ENCODE measurements around the gene FSTL4. TPM values are rescaled to one million over a fixed set of nuclear protein-coding genes. Genes with fewer than 3 reads are reported as not detected.

The FSTL4 gene
- total and polyA plus RNA-seq, 4 donors = 0.02 to 0.18 TPM; not detected in 2

DNA sequence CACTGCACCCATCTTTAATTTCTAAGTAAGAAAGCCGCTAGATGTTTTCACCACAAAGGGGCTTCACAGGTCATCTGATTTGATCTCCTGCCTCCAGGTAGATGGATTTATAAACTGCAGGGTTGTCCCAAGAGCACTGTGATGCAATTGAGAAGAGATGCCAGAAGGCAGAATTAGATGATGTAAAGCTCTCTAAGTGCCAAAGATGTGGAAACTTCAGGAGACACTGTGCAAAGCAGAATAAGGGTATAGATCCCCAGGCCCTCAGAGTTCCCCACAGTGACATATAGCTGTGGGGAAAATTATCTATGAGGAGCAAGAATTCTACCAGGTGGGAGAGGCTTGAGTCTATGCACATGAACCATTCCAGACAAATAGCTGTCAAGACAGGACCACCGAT, 90.5 kb downstream of the FSTL4 start (continued):
- TF ChIP-seq GABPA (IDR thresholded peaks at IDR 0.05 in 1 of 2, conservative IDR thresholded peaks at IDR 0.05 in 1 of 2) = no peak
- TF ChIP-seq FOXA1 (IDR thresholded peaks at IDR 0.05) = no peak
- no peak for TF ChIP-seq RXRA (IDR thresholded peaks at IDR 0.05)

DNA sequence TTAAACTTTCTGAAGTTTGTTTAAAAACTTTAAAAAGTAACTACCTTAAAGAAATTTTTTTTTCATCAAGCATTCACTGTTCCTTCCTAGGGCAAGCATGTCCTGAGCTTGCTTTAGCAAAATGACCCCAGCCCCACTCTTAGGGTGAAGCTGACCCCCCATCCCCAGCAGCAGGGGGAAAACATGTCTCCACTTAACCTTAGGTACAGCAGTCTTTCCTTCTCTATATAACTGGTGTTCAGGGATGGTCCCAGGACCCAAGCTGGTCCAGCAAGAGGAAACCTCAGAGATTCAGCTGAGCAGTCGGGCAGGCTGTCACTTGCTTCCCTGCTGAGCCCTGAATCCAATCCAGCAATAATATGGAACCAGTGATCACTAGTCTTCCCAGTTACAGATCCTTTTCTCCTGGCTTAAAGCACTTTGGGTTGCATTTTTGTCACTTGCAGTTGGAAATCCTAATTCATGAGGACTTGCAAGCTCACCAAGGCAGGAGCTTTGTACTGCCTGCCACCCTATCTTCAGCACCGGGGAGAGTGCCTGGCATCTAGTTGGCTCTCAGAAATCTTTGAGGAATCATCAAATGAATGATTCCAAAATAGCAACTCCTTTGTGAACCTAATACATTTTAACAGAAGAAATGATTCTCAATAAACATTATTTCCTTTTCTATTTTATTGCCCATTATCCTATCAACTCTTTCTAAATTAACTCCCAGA, 91.2 kb downstream of the FSTL4 start:
- Histone ChIP-seq H3K27ac (ENCODE audit: low read depth in 1 of 2, low read length in 2 of 2) (no peak overlapping the region), H3K27me3 (ENCODE audit: control insufficient read depth in 4 of 4, insufficient read depth in 4 of 4, low read length in 3 of 4) (no peaks in the 10 kb centered on the region), H3K36me3 (ENCODE audit: control insufficient read depth in 4 of 4, insufficient read depth in 3 of 4, low read depth in 1 of 4, low read length in 3 of 4) (no peaks in the 10 kb centered on the region), H3K4me3 (ENCODE audit: low read depth in 1 of 3, low read length in 3 of 3) (no peak overlapping the region), H3K4me1 (ENCODE audit: control insufficient read depth in 4 of 4, insufficient read depth in 4 of 4, low read length in 3 of 4) (no peaks in the 10 kb centered on the region), H3K9me3 (ENCODE audit: control insufficient read depth in 4 of 4, low read length in 3 of 4) (no peaks in the 10 kb centered on the region), H3K9ac (ENCODE audit: low read depth in 1 of 2, low read length in 2 of 2) (no peak overlapping the region)
- TF ChIP-seq SP1 (IDR thresholded peaks at IDR 0.05) (no peak), HNF4G (IDR thresholded peaks at IDR 0.05) (no peak), FOXA2 (IDR thresholded peaks at IDR 0.05) (no peak), TAF1 (conservative IDR thresholded peaks at IDR 0.05) (no peak), JUND (IDR thresholded peaks at IDR 0.05) (no peak), GABPA (IDR thresholded peaks at IDR 0.05 in 1 of 2, conservative IDR thresholded peaks at IDR 0.05 in 1 of 2) (no peak), REST (IDR thresholded peaks at IDR 0.05) (no peak), YY1 (IDR thresholded peaks at IDR 0.05) (no peak), NR2F2 (IDR thresholded peaks at IDR 0.05) (no peak), HNF4A (conservative IDR thresholded peaks at IDR 0.05) (no peak)
- TF ChIP-seq, protein P1, sequence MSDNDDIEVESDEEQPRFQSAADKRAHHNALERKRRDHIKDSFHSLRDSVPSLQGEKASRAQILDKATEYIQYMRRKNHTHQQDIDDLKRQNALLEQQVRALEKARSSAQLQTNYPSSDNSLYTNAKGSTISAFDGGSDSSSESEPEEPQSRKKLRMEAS (IDR thresholded peaks at IDR 0.05) = no peak
- TF ChIP-seq, protein P2, sequence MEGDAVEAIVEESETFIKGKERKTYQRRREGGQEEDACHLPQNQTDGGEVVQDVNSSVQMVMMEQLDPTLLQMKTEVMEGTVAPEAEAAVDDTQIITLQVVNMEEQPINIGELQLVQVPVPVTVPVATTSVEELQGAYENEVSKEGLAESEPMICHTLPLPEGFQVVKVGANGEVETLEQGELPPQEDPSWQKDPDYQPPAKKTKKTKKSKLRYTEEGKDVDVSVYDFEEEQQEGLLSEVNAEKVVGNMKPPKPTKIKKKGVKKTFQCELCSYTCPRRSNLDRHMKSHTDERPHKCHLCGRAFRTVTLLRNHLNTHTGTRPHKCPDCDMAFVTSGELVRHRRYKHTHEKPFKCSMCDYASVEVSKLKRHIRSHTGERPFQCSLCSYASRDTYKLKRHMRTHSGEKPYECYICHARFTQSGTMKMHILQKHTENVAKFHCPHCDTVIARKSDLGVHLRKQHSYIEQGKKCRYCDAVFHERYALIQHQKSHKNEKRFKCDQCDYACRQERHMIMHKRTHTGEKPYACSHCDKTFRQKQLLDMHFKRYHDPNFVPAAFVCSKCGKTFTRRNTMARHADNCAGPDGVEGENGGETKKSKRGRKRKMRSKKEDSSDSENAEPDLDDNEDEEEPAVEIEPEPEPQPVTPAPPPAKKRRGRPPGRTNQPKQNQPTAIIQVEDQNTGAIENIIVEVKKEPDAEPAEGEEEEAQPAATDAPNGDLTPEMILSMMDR (IDR thresholded peaks at IDR 0.05; ENCODE audit: low read depth, low read length, missing input control) = no peak
- DNase-seq (ENCODE audit: low spot score) = no peak
- 62% methylated on average over 2 of the region's 2 CpGs for WGBS

- no peak overlapping the region for H3K27ac ChIP-seq (ENCODE audit: low read depth in 1 of 2, low read length in 2 of 2)
- H3K27me3 ChIP-seq (ENCODE audit: control insufficient read depth in 4 of 4, insufficient read depth in 4 of 4, low read length in 3 of 4) = no peaks in the 10 kb centered on the region
- no peak overlapping the region for H3K4me3 ChIP-seq (ENCODE audit: low read depth in 1 of 3, low read length in 3 of 3)
- TF ChIP-seq HNF4G (IDR thresholded peaks at IDR 0.05) = no peak
- H3K4me1 ChIP-seq (ENCODE audit: control insufficient read depth in 4 of 4, insufficient read depth in 4 of 4, low read length in 3 of 4) = no peaks in the 10 kb centered on the region
- WGBS = 62% methylated on average over 4 of the region's 4 CpGs
- no peaks in the 10 kb centered on the region for H3K36me3 ChIP-seq (ENCODE audit: control insufficient read depth in 4 of 4, insufficient read depth in 3 of 4, low read depth in 1 of 4, low read length in 3 of 4)
- no peak for DNase-seq (ENCODE audit: low spot score)
- H3K9me3 ChIP-seq (ENCODE audit: control insufficient read depth in 4 of 4, low read length in 3 of 4) = no peaks in the 10 kb centered on the region
- no peak overlapping the region for H3K9ac ChIP-seq (ENCODE audit: low read depth in 1 of 2, low read length in 2 of 2)
These were observed 92.3 kb downstream of the FSTL4 start for GRCh38 chr5:133520062-133520461.

Measured in liver (tissue), 9 donors.